B cell (primary cell): ENCODE data around the gene HAGH.

ENCODE experiments used
- EZH2 ChIP-seq: IDR thresholded peaks from 2 replicates; pipeline ENCODE4 v1.6.1; 2012; ENCODE audit warnings: borderline replicate concordance, low read depth, mild to moderate bottlenecking, moderate library complexity, low read length; ENCODE audit not compliant: insufficient read depth, poor library complexity, severe bottlenecking
- TF ChIP-seq, protein P1 (sequence below): fragments of 200-600 bp; IDR thresholded peaks from one replicate; pipeline ENCODE4 v1.8.0; 2022; ENCODE audit warnings: antibody characterized with exemption, mild to moderate bottlenecking

- TF ChIP-seq, protein P1, sequence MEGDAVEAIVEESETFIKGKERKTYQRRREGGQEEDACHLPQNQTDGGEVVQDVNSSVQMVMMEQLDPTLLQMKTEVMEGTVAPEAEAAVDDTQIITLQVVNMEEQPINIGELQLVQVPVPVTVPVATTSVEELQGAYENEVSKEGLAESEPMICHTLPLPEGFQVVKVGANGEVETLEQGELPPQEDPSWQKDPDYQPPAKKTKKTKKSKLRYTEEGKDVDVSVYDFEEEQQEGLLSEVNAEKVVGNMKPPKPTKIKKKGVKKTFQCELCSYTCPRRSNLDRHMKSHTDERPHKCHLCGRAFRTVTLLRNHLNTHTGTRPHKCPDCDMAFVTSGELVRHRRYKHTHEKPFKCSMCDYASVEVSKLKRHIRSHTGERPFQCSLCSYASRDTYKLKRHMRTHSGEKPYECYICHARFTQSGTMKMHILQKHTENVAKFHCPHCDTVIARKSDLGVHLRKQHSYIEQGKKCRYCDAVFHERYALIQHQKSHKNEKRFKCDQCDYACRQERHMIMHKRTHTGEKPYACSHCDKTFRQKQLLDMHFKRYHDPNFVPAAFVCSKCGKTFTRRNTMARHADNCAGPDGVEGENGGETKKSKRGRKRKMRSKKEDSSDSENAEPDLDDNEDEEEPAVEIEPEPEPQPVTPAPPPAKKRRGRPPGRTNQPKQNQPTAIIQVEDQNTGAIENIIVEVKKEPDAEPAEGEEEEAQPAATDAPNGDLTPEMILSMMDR, result no peak
- no peak for TF ChIP-seq EZH2
Observed at GRCh38 chr16:1791256-1791942, 35.2 kb downstream of the HAGH start.
